MM.1S (cell line): Measurements from ENCODE around the gene HMGN3.

Experiments used
- DNase-seq: peaks from one replicate; pipeline ENCODE4 v3.0.0-alpha.2; 2015
- H2AFZ ChIP-seq: fragments of 300-600 bp; sonication (generic); 2 replicates; pipeline ENCODE4 v1.6.0; 2016; ENCODE audit warnings: antibody characterized with exemption, low read length
- H3F3A ChIP-seq: fragments of 300-600 bp; sonication (generic); 2 replicates; pipeline ENCODE4 v1.6.1; 2016; ENCODE audit warnings: mild to moderate bottlenecking, antibody characterized with exemption, low read length, moderate library complexity, mixed read lengths; ENCODE audit not compliant: insufficient read depth
- H3K27ac ChIP-seq: fragments of 300-600 bp; sonication (generic); 2 replicates; pipeline ENCODE4 v1.5.1; 2016; ENCODE audit warnings: mild to moderate bottlenecking, low read length
- H3K27me3 ChIP-seq: fragments of 300-600 bp; sonication (generic); replicated peaks from 2 replicates; pipeline ENCODE4 v1.6.0; 2016; ENCODE audit warnings: low read length; ENCODE audit not compliant: insufficient read depth
- H3K36me3 ChIP-seq: fragments of 300-600 bp; sonication (generic); replicated peaks from 2 replicates; pipeline ENCODE4 v1.6.1; 2016; ENCODE audit warnings: mild to moderate bottlenecking, low read length, mixed read lengths; ENCODE audit not compliant: insufficient read depth
- H3K4me1 ChIP-seq: fragments of 300-600 bp; sonication (generic); 2 replicates; pipeline ENCODE4 v1.6.1; 2016; ENCODE audit warnings: low read length, mixed read lengths
- H3K4me2 ChIP-seq: fragments of 300-600 bp; sonication (generic); 2 replicates; pipeline ENCODE4 v1.6.0; 2016; ENCODE audit warnings: low read depth, low read length
- H3K4me3 ChIP-seq: fragments of 300-600 bp; sonication (generic); 2 replicates; pipeline ENCODE4 v1.5.1; 2016; ENCODE audit warnings: low read length, mixed read lengths
- H3K79me2 ChIP-seq: fragments of 300-600 bp; sonication (generic); 2 replicates; pipeline ENCODE4 v1.6.1; 2016; ENCODE audit warnings: mixed run types, low read length, mixed read lengths
- H3K9ac ChIP-seq: fragments of 300-600 bp; sonication (generic); 2 replicates; pipeline ENCODE4 v1.6.1; 2016; ENCODE audit warnings: low read length, mixed read lengths
- H3K9me2 ChIP-seq: fragments of 300-600 bp; sonication (generic); replicated peaks from 2 replicates; pipeline ENCODE4 v1.6.1; 2016; ENCODE audit warnings: mild to moderate bottlenecking, low read length, mixed read lengths; ENCODE audit not compliant: insufficient read depth
- H3K9me3 ChIP-seq: fragments of 300-600 bp; sonication (generic); replicated peaks from 2 replicates; pipeline ENCODE4 v1.6.1; 2016; ENCODE audit warnings: mild to moderate bottlenecking, low read length, mixed read lengths; ENCODE audit not compliant: insufficient read depth
- H4K20me1 ChIP-seq: fragments of 300-600 bp; sonication (generic); 2 replicates; pipeline ENCODE4 v1.6.1; 2016; ENCODE audit warnings: mild to moderate bottlenecking, low read length, moderate library complexity, mixed read lengths; ENCODE audit not compliant: insufficient read depth
- EZH2 ChIP-seq: fragments of 300-600 bp; sonication (generic); optimal IDR thresholded peaks from 2 replicates; pipeline ENCODE3; 2017; ENCODE audit warnings: low read depth, mild to moderate bottlenecking, antibody characterized with exemption, low read length, mixed read lengths
- EZH2phosphoT487 ChIP-seq: fragments of 300-600 bp; sonication (generic); IDR thresholded peaks from 2 replicates; pipeline ENCODE4 v1.6.1; 2018; ENCODE audit warnings: antibody characterized with exemption, low read length
- TF ChIP-seq, protein P1 (sequence below): fragments of 300-600 bp; sonication (generic); IDR thresholded peaks from 2 replicates; pipeline ENCODE4 v1.5.1; 2016; ENCODE audit warnings: antibody characterized with exemption, low read length, mixed read lengths

HMGN3 gene

DNA sequence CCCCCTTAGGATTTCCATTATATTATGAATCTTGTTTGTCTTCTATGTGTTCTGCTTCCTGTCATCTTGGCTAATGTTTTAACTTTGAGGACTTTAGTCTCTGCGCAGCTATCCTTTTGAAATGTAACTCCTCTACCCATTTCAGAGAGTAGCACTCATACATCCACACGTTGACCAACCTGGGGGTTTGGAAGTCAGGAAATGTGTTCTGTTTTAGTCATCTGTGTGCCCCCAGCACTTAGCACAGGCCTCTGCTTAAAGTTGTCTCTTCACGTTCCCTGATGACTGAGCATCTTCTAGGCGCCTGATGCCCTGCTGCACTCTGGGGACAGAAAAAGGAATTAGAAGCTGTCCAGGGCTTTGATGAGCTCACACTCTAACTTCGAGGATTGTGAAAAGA, 47.9 kb downstream of the HMGN3 start:
- no peak for TF ChIP-seq EZH2
- TF ChIP-seq, protein P1, sequence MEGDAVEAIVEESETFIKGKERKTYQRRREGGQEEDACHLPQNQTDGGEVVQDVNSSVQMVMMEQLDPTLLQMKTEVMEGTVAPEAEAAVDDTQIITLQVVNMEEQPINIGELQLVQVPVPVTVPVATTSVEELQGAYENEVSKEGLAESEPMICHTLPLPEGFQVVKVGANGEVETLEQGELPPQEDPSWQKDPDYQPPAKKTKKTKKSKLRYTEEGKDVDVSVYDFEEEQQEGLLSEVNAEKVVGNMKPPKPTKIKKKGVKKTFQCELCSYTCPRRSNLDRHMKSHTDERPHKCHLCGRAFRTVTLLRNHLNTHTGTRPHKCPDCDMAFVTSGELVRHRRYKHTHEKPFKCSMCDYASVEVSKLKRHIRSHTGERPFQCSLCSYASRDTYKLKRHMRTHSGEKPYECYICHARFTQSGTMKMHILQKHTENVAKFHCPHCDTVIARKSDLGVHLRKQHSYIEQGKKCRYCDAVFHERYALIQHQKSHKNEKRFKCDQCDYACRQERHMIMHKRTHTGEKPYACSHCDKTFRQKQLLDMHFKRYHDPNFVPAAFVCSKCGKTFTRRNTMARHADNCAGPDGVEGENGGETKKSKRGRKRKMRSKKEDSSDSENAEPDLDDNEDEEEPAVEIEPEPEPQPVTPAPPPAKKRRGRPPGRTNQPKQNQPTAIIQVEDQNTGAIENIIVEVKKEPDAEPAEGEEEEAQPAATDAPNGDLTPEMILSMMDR = no peak
- H3K9me3 ChIP-seq = no peaks in the 10 kb centered on the region

DNA sequence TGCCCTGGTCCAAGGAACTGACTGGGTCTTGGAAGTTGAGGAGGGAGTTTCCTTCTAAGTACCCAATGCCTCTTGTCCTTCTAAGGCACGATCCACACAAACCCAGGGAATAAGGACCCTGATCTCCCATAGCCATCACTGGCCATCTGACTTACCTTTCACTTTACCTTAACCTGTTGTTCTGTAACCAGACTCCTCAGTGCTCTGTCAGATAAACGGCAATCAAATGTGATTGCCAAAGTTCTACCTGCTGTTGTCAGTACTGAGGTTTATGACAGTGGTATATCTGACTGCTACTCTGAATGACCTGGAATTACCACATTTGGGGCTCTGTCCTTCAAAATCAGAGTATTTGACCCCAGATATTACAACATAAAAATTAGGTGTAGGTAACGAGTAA, 49.8 kb downstream of the HMGN3 start:
- Histone ChIP-seq H3K36me3 (no peaks in the 10 kb centered on the region), H3K4me1 (no peaks in the 10 kb centered on the region), H3K79me2 (no peaks in the 10 kb centered on the region), H3K27me3 (no peaks in the 10 kb centered on the region), H4K20me1 (no peaks in the 10 kb centered on the region), H2AFZ (no peak overlapping the region), H3K27ac (no peak overlapping the region), H3K9me3 (no peaks in the 10 kb centered on the region), H3K4me2 (no peak overlapping the region), H3F3A (no peaks in the 10 kb centered on the region), H3K9ac (no peak overlapping the region), H3K4me3 (no peak overlapping the region), H3K9me2 (no peaks in the 10 kb centered on the region)
- no peak for DNase-seq
- TF ChIP-seq EZH2phosphoT487 (no peak), EZH2 (no peak)
- TF ChIP-seq, protein P1 = no peak

More for the DNA sequence above, 47.9 kb downstream of the HMGN3 start:
- Histone ChIP-seq H3K4me2 (no peak overlapping the region), H4K20me1 (no peaks in the 10 kb centered on the region), H3K9ac (no peak overlapping the region), H3K27me3 (no peaks in the 10 kb centered on the region), H3K4me1 (no peaks in the 10 kb centered on the region), H3F3A (no peaks in the 10 kb centered on the region), H2AFZ (no peak overlapping the region), H3K36me3 (no peaks in the 10 kb centered on the region), H3K79me2 (no peaks in the 10 kb centered on the region), H3K9me2 (no peaks in the 10 kb centered on the region), H3K4me3 (no peak overlapping the region), H3K27ac (no peak overlapping the region)
- no peak for DNase-seq

DNA sequence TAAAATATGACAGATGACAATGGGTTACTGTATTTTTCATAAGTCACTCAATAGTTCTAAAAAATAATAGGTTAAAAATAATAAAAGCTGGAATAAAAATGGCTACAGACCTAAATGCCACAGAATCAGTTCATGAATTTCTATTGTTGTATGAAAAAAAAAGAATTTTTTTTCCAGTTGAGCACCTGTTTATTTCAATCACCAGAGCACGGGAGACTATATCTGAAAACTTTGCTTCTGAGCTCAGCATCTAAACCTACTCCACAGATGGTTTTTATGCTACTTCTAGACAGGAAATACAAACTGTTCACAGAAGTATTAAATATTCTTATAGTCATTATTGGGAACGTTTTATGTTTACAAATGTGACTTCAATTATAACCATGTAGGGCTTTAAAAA, 50.4 kb downstream of the HMGN3 start:
- DNase-seq = no peak
- Histone ChIP-seq H3K9me3 (no peaks in the 10 kb centered on the region), H2AFZ (no peak overlapping the region), H3K9me2 (no peaks in the 10 kb centered on the region), H3K27me3 (no peaks in the 10 kb centered on the region), H3K4me2 (no peak overlapping the region), H3K79me2 (no peaks in the 10 kb centered on the region), H3K27ac (no peak overlapping the region), H3K9ac (no peak overlapping the region), H3F3A (no peaks in the 10 kb centered on the region), H3K4me1 (no peaks in the 10 kb centered on the region), H3K36me3 (no peaks in the 10 kb centered on the region), H3K4me3 (no peak overlapping the region), H4K20me1 (no peaks in the 10 kb centered on the region)
- no peak for TF ChIP-seq EZH2
- TF ChIP-seq, protein P1 = no peak
- TF ChIP-seq EZH2phosphoT487 = no peak
